ENCODE results near the gene LETMD1.
A peak's percentile ranks its signal among the peaks of the same experiment; 100 is the strongest.

LETMD1 gene

GRCh38 chr12:51020448-51021182, 27.5 kb upstream of the LETMD1 start:
- Histone ChIP-seq H3K27me3 (ENCODE audit: insufficient read depth, low read depth, severe bottlenecking) (no peaks in the 10 kb centered on the region), H3K4me3 (ENCODE audit: low read depth, low read length) (no peak overlapping the region), H3K27ac (no peak overlapping the region), H3K36me3 (no peaks in the 10 kb centered on the region; the same call in 1 of the 2 replicates), H3K9me3 (ENCODE audit: severe bottlenecking) (no peaks in the 10 kb centered on the region)
- TF ChIP-seq, protein P1, sequence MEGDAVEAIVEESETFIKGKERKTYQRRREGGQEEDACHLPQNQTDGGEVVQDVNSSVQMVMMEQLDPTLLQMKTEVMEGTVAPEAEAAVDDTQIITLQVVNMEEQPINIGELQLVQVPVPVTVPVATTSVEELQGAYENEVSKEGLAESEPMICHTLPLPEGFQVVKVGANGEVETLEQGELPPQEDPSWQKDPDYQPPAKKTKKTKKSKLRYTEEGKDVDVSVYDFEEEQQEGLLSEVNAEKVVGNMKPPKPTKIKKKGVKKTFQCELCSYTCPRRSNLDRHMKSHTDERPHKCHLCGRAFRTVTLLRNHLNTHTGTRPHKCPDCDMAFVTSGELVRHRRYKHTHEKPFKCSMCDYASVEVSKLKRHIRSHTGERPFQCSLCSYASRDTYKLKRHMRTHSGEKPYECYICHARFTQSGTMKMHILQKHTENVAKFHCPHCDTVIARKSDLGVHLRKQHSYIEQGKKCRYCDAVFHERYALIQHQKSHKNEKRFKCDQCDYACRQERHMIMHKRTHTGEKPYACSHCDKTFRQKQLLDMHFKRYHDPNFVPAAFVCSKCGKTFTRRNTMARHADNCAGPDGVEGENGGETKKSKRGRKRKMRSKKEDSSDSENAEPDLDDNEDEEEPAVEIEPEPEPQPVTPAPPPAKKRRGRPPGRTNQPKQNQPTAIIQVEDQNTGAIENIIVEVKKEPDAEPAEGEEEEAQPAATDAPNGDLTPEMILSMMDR (IDR thresholded peaks at IDR 0.05; ENCODE audit: low read depth, low read length) = no peak
- no peak for DNase-seq

- Histone ChIP-seq H3K27ac (no peak overlapping the region), H3K4me3 (ENCODE audit: low read depth, low read length) (no peak overlapping the region), H3K36me3 (no peaks in the 10 kb centered on the region; the same call in 1 of the 2 replicates), H3K9me3 (ENCODE audit: severe bottlenecking) (no peaks in the 10 kb centered on the region), H3K27me3 (ENCODE audit: insufficient read depth, low read depth, severe bottlenecking) (no peaks in the 10 kb centered on the region)
- no peak for DNase-seq
- TF ChIP-seq, protein P1 (IDR thresholded peaks at IDR 0.05; ENCODE audit: low read depth, low read length) = no peak
Observed at GRCh38 chr12:51021694-51022093, 26.4 kb upstream of the LETMD1 start.

GRCh38 chr12:51023625-51024382, 24.3 kb upstream of the LETMD1 start:
- Histone ChIP-seq H3K27ac (no peak overlapping the region), H3K36me3 (no peaks in the 10 kb centered on the region; the same call in 1 of the 2 replicates), H3K9me3 (ENCODE audit: severe bottlenecking) (no peaks in the 10 kb centered on the region), H3K4me3 (ENCODE audit: low read depth, low read length) (no peak overlapping the region), H3K27me3 (ENCODE audit: insufficient read depth, low read depth, severe bottlenecking) (no peaks in the 10 kb centered on the region)
- TF ChIP-seq, protein P1 (IDR thresholded peaks at IDR 0.05; ENCODE audit: low read depth, low read length) = no peak
- DNase-seq = no peak

- Histone ChIP-seq H3K27ac (peak overlapping the region; percentile 88), H3K27me3 (ENCODE audit: insufficient read depth, low read depth, severe bottlenecking) (no peaks in the 10 kb centered on the region), H3K4me3 (ENCODE audit: low read depth, low read length) (peak overlapping the region; percentile 74), H3K9me3 (ENCODE audit: severe bottlenecking) (no peaks in the 10 kb centered on the region), H3K36me3 (no peaks in the 10 kb centered on the region; the same call in 1 of the 2 replicates)
- DNase-seq = no peak
- TF ChIP-seq, protein P1 (IDR thresholded peaks at IDR 0.05; ENCODE audit: low read depth, low read length) = no peak
Observed at GRCh38 chr12:51025338-51025835, 22.7 kb upstream of the LETMD1 start.

- TF ChIP-seq, protein P1 (IDR thresholded peaks at IDR 0.05; ENCODE audit: low read depth, low read length) = no peak
- no peaks in the 10 kb centered on the region for H3K9me3 ChIP-seq (ENCODE audit: severe bottlenecking)
- no peaks in the 10 kb centered on the region; the same call in 1 of the 2 replicates for H3K36me3 ChIP-seq
- H3K27ac ChIP-seq = peak within 1 kb of the TSS; percentile 88
- peak within 1 kb of the TSS; percentile 74 for H3K4me3 ChIP-seq (ENCODE audit: low read depth, low read length)
- no peaks in the 10 kb centered on the region for H3K27me3 ChIP-seq (ENCODE audit: insufficient read depth, low read depth, severe bottlenecking)
- DNase-seq = peak; percentile 96
Observed at GRCh38 chr12:51025836-51026638, 22.1 kb upstream of the LETMD1 start, which contains the start of gene SLC11A2. TSS of gene SLC11A2 (minus strand) at chr12:51026384. CDS start at chr12:51010728, 15,656 bp downstream.

All from WERI-Rb-1 (cell line).